ENCODE results near the gene OR14C36. TPM values are rescaled to one million over a fixed set of nuclear protein-coding genes. Genes with fewer than 3 reads are reported as not detected.
"Not testable (repeated sequence)": the region's sequence is repeated elsewhere in the genome, so short reads cannot be mapped to it uniquely, and the experiment has no call there.

The OR14C36 gene
- not detected for total RNA-seq

DNA sequence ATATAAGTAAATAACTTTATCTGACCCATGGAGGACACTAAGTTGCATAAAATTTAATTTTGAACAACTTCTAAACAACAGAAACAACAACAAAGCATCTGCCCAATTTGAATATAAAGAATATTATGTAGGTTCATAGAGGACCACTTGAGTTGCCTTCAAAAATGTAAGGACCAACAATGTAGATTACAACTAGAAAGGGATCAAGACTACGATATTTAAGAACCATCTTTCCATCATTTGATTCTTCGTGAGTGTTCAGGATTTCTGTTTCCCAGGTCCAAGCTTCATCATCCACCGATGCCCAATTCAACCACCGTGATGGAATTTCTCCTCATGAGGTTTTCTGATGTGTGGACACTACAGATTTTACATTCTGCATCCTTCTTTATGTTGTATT, at the start of gene OR14C36:
OR14C36 (plus strand) TSS at position 301 of the 400 bp plus-strand sequence; CDS start at position 301, 0 bp downstream.
- DNase-seq = no peak
- Histone ChIP-seq H3K27me3 (no peaks in the 10 kb centered on the region), H3K4me3 (no peak within 1 kb of the TSS), H3K27ac (no peak within 1 kb of the TSS), H3K9me3 (no peaks in the 10 kb centered on the region), H3K36me3 (no peaks in the 10 kb centered on the region), H3K4me1 (no peaks in the 10 kb centered on the region)
- intact Hi-C loops (cut with DNase I) = no loop called here
- 65 to 68% methylated on average over 4 of the region's 4 CpGs for WGBS, 2 donors
- TF ChIP-seq POLR2A (IDR thresholded peaks at IDR 0.05) (no peak), CTCF (IDR thresholded peaks at IDR 0.05) (no peak)

DNA sequence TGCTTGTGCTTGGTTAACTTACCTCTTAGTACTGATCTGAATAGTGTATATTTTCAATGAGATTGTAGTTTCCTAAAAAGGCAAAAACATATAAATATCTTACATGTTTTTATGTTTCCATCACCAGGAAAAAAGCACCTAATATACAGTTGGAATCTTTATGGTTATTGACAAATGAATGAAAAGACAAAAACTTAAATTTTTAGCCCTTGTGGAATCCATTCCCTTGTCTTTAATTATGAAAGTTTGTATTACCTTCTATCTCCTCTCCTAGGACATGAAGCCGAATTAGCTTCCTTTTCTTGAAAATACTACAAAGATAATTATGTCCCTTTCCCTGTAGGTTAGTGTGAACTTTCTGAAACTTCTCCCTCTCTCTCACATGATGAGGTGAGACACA, 45.3 kb upstream of the OR14C36 start, which contains the start of gene OR2T12:
OR2T12 (minus strand) TSS at position 101 of the 400 bp plus-strand sequence. CDS start 7,846 bp downstream, outside the sequence.
- no peak for TF ChIP-seq POLR2A (IDR thresholded peaks at IDR 0.05)
- Histone ChIP-seq H3K36me3 (no peaks in the 10 kb centered on the region), H3K4me1 (no peaks in the 10 kb centered on the region), H3K4me3 (no peak within 1 kb of the TSS), H3K27me3 (no peaks in the 10 kb centered on the region), H3K9me3 (no peaks in the 10 kb centered on the region), H3K27ac (no peak within 1 kb of the TSS)
- DNase-seq = no peak
- intact Hi-C loops (cut with DNase I) = no loop called here
- WGBS, 2 donors = 79 to 80% methylated on average over 1 of the region's 1 CpG

GRCh38 chr1:248305672-248306071, 42.9 kb upstream of the OR14C36 start:
- H3K4me1 ChIP-seq; DNase-seq; H3K9me3 ChIP-seq; H3K27me3 ChIP-seq; intact Hi-C loops (cut with DNase I); H3K36me3 ChIP-seq; H3K27ac ChIP-seq; H3K4me3 ChIP-seq: not testable (repeated sequence)
- 71 to 73% methylated on average over 8 of the region's 9 CpGs for WGBS, 2 donors

GRCh38 chr1:248306103-248306502, 42.5 kb upstream of the OR14C36 start:
- intact Hi-C loops (cut with DNase I) = no loop called here
- H3K36me3 ChIP-seq = no peaks in the 10 kb centered on the region
- no peaks in the 10 kb centered on the region for H3K4me1 ChIP-seq
- DNase-seq = no peak
- no peaks in the 10 kb centered on the region for H3K9me3 ChIP-seq
- TF ChIP-seq POLR2A (IDR thresholded peaks at IDR 0.05) (no peak), CTCF (IDR thresholded peaks at IDR 0.05) (no peak)
- 89 to 92% methylated on average over 8 to 14 of the region's 19 CpGs for WGBS, 2 donors
- no peaks in the 10 kb centered on the region for H3K27me3 ChIP-seq
- no peak overlapping the region for H3K4me3 ChIP-seq
- no peak overlapping the region for H3K27ac ChIP-seq

GRCh38 chr1:248306740-248307139, 41.8 kb upstream of the OR14C36 start:
- intact Hi-C loops (cut with DNase I); H3K36me3 ChIP-seq; DNase-seq; H3K27me3 ChIP-seq; H3K9me3 ChIP-seq; H3K4me3 ChIP-seq; H3K4me1 ChIP-seq; H3K27ac ChIP-seq: not testable (repeated sequence)
- WGBS, 2 donors = 72 to 84% methylated on average over 6 to 7 of the region's 15 CpGs

DNA sequence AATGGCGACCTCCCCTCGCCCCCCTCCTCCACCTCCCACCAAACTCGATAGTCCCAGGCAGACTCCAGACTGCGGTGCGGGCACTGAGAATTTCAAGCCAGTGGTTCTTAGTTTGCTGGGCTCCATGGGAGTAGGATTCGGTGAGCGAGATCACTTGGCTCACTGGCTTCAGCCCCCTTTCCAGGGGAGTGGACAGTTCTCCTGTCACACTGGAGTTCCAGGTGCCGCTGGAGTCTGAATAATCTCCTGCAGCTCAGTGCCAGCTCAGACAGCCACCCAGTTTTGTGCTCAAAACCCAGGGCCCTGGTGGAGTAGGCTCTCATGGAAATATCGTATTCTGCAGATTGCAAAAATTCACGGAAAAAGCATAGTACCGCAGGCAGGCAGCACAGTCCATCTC, 31.8 kb upstream of the OR14C36 start:
- Histone ChIP-seq H3K4me3 (no peak overlapping the region), H3K9me3 (peaks cover 0 to 27% (median 0%) of the 10 kb centered on the region in 3 donors), H3K4me1 (no peaks in the 10 kb centered on the region), H3K27ac (no peak overlapping the region), H3K36me3 (no peaks in the 10 kb centered on the region), H3K27me3 (no peaks in the 10 kb centered on the region)
- WGBS, 2 donors = 64 to 78% methylated on average over 4 to 6 of the region's 11 CpGs
- TF ChIP-seq POLR2A (IDR thresholded peaks at IDR 0.05) = no peak
- TF ChIP-seq CTCF (IDR thresholded peaks at IDR 0.05) = no peak
- intact Hi-C loops (cut with DNase I) = no loop called here
- no peak for DNase-seq

DNA sequence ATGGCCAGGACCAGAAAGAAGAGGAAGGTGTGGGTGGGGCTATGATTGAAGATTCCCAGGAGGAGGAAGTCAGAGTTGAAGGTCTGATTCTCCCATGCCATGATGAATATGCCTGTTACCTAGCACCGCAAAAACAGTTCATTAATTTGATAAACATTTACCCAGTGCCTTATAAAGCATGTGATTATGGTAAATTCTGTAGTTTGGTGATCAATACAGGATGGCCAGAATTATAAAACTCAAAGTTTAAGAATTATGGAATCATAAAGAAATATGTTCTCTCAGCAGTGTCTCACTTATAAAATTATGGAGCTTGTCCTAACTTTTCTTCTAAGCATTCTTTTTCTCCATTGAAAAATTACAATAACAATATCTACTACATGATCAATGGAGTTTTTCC, 24.1 kb upstream of the OR14C36 start, which contains the start of gene OR2M7:
OR2M7 (minus strand) TSS at position 101 of the 400 bp plus-strand sequence; CDS start at position 101, 0 bp downstream.
- Histone ChIP-seq H3K36me3 (no peaks in the 10 kb centered on the region), H3K27me3 (no peaks in the 10 kb centered on the region), H3K9me3 (no peaks in the 10 kb centered on the region), H3K4me3 (no peak within 1 kb of the TSS), H3K27ac (no peak within 1 kb of the TSS), H3K4me1 (no peaks in the 10 kb centered on the region)
- TF ChIP-seq POLR2A (IDR thresholded peaks at IDR 0.05) (no peak), CTCF (IDR thresholded peaks at IDR 0.05) (no peak)
- 90 to 94% methylated on average over 1 of the region's 1 CpG for WGBS, 2 donors
- intact Hi-C loops (cut with DNase I) = no loop called here
- no peak for DNase-seq
